ENCODE data around the gene LASP1NB.
"Not testable (repeated sequence)": the region's sequence is repeated elsewhere in the genome, so short reads cannot be mapped to it uniquely, and the experiment has no call there.

The LASP1NB gene

DNA sequence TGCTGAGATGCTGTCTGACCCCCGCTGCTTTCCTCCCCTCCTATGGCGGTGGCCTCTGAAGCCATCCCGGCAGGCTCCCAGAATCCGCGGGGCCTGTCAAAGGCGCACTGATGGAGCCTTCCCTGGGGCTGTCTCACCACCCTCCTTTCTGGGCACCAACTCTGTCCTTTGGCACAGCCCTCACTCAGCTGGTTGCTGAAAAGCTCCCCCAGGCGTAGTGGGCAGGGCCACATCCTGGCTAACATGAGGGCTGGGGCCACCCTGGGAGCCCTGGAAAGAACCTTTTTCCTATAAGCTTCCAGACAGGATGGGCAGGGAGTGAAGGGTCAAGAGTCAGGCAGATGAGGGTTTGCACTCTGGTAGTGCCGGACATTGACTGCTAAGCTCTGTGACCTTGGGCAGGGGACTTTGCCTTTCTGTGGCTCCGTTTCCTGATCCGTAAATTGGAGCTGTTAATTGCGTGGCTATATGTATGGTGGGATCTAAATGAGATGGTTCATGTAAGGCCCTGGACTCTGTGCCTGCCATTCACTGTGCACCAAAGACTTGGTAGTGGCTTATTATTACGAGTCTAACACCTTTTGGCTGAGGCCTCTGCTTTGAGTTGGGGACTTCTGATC is 27.6 kb upstream of the LASP1NB start:
- no peak for DNase-seq

DNA sequence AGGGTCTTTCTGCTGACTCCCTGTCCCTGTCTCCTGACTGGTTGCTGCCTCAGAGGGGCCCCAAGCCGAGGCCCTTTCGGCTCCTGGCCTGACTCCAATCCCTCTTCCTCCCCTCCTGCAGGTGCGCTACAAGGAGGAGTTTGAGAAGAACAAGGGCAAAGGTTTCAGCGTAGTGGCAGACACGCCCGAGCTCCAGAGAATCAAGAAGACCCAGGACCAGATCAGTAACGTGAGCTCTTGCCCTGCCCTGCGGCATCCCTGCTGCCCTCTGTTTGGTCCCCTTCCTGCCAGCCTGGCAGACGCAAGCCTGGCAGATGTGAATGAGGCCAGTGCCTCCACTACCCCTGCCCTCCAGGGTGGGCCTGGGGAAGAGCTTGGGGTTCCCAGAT is 27.1 kb upstream of the LASP1NB start:
- no peak for DNase-seq

- DNase-seq, result peak; percentile 88
Observed at GRCh38 chr17:38898812-38899348, 26.5 kb upstream of the LASP1NB start.

DNA sequence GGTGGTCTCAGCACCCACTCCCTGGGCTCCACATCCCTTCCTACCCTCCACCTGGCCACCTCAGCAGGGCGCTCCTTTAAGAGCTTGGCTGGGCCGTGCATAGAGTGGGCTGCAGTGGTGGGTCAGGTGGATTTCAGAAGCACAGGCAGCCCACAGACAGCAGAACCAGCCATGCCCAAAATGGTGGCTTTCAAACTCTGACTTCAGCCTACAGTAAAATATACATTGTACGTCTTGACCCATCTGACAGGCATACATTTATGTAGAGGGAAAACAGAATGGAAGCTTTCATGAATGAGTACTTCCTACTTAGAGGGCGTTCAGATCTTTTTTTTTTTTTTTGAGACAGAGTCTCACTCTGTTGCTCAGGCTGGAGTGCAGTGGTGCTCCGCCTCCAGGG is 26.0 kb upstream of the LASP1NB start:
- no peak for DNase-seq

DNA sequence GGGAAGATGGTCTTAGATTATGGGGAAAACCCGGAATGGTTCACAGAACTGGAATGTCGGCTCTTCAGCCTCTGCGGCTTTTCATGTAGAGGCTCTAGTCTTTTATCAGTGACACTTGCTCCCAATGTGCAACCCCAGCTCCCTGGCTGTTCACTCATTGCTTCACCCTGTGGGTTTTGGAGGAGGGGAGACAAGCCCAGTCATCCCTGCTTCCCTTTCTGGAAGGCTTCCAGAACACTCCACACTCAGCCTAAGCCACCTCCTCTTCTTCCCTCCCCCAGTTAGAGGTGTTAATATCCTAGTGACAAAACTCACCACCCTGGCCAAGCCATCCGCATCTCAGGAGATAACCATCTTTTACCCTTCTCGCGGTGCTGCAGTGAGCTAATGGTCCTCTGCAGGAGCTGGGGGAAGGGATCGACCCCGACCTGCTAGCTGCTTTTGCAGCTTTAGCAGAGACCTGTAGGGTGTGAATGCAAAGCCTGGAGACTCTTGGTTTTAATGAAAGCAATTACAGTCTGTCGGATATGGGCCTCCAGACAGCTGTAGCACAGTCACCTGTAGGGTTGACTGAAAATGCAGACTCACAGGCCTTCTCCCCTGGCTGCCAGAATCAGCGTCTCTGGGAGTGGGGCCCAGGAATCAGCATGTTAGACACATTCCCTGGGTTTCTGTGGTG is 24.3 kb upstream of the LASP1NB start:
- DNase-seq, result peak; percentile 65

DNA sequence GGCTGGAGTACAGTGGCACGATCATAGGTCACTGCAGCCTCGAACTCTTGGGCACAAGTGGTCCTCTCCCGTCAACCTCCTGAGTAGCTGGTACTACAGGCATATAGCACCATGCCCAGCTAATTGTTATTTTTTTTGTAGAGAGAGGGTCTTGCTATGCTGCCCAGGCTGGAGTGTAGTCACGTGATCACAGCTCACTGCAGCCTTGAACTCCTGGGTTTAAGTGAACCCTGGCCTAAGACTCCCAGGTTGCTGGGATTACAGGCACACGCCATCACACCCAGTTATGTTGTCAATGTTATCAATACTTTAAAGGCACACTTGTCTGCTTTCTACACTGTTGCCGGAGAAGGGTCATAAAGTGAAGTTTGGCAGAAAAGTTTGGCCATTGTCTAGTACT is 22.0 kb upstream of the LASP1NB start:
- no peak for DNase-seq

DNA sequence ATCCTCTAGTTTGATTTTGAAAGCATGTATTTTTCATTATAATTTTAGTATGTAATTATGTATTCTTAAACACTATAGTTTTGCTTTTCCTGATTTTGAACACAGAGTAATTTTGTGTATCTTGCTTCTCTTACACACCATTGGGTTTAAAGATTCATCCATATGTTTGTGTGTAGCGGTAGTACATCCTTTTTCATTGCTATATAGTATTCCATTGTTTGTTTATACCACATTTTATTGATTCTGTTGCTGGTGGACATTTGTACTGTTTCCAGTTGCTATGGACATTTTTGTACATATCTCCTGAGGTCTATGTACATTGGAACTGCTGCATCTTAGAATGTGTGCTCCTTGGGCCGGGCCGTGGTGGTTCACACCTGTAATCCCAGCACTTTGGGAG is 20.5 kb upstream of the LASP1NB start:
- DNase-seq, result no peak

DNA sequence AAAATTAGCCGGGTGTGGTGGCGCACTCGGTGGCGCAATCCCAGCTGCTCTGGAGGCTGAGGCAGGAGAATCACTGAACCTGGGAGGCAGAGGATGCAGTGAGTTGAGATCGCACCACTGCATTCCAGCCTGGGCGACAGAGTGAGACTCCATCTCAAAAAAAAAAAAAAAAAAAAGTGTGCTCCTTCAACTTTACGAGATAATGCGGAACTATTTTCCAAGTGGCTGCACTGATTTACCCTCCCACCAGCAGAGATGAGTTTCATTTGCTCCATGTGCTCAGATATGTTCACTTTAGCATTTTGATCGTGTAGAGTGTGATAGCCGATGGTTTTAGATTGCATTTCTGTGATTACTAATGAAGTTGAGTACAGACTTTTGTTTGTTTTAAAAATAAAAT is 20.0 kb upstream of the LASP1NB start:
- no peak for DNase-seq

GRCh38 chr17:38906460-38907228 is 18.8 kb upstream of the LASP1NB start:
- no peak for DNase-seq

DNA sequence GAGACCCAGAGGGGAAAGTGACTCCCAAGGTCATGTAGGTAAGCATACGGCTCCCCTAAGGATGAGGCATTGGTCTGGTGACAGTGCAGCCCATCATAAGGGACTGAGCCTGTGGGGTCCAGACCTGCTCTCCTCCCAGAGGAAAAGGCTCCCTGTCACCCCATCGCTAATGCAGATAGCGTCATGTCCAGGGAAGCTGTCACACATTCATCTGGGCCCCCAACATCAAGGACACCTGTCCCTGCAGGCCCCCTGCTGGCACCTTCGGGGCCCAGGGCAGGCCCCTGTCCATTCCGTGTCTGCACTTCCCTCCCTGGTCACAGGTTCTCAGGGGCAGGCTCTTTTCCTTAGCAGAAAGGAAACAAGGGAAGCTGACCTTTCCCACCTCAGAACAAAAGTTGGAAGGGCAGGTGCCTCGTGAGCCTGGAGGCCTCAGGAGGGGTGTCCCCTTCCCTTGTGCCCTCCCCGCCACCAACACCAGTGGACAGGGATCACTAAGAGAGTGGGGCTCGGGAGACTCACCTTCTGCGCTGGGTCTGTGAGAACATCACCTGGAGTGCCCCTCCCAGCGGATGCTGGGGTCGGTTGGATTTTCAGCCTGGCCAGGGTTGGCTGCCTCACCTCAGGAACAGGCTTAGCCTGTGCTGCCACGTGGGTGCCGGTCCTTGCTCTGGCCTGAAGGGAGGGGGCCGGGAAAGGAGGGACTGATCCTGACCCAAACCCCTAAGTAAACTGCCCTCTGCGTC is 17.3 kb upstream of the LASP1NB start:
- no peak for DNase-seq

DNA sequence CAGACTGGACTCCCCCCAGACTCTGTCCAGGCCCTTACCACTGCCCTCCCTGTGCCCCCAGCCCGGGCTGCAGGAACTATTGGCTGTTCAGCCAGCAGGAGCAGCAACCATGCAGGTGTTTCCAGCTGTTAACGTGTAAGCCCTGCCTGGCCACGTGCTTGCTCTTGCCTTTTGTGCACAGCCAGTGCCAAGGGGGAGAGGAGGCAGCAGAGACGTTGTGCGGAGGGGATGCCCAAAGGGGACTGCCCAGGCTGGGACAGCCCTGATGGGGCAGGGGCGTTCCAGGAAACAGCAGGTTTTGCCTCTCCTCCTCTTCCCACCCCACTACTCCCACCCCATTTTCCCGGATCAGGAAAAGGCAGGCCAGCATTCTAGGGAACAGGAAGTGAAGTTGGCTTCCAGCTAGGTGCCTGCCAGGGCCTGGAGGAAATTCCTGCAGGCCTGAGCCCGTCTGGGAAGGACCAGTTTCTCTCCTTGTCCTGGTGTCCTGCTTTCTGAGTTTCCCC is 16.7 kb upstream of the LASP1NB start:
- DNase-seq, result no peak

GRCh38 chr17:38910325-38910724 is 15.1 kb upstream of the LASP1NB start:
- no peak for DNase-seq

DNA sequence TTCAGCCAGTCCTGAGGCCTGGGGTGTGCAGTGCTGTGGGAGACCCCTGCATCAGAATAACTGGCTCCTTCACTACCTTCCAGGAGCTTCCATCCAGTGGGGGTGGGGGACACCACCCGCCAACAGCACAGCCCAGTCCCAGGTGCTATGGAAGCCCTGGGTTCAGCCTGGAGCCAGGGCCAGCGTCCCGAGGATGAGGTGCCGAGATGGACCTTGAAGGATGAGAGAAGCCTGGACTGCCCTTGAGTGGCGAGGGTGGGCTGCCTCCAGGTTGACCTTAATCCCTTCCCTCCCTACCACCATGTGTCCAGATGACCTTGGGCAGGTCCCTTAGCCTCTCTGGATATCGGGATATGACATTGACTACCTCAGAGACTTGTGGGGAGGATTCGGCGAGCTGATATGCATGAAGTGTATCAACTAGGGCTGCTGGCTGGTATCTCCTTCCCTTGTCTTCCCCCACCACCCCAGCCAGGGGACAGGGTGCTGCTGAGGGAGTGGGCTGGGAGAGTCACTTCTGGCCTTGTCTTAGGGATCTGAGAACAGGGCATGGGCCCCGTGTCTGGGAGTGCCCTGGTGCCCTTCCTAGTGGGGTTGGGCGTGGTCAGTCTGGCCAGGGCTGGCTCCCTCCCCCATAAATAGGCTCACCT is 14.2 kb upstream of the LASP1NB start:
- no peak for DNase-seq

GRCh38 chr17:38911731-38912081 is 13.7 kb upstream of the LASP1NB start:
- DNase-seq, result not testable (repeated sequence)

- no peak for DNase-seq
Observed at GRCh38 chr17:38912221-38912813, 13.1 kb upstream of the LASP1NB start.

DNA sequence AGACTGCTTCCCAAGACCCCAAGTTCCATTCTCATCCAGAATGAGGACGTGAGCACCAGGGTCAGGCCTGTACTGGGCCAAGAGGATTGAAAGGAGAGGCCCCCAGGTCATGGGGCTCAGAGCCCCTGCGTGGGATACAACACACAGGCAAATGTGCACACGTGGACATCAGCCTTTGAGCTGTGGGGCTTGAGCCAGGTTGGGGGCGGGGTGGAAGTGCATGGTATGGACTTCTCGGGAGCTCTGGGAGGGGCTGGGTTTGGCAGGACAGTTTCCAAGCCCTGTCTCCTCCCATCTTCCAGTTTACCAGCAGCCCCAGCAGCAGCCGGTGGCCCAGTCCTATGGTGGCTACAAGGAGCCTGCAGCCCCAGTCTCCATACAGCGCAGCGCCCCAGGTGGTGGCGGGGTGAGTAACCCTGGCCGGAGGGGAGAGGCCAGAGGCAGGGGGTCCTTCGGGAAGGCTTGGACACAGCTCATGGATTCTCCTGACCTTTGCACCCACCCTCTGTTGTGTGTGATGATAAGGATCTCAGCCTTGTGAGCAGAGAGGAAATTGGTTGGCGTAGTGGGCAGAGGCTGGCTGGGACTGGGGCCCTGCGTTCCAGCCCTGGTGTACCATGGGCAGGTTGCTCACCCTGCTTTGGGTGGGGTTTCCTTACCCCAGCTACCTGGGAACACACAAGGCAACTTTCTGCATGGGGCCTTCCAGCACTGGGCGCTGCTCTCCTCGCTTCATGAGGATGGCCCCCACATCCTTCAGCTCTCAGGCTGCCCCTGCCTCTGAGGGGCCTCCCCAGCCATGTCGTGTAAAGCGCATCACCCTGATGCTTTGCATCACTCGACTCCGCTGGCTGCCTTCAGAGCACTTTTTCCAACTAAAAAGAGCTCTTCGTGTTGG is 10.4 kb upstream of the LASP1NB start:
- DNase-seq, result no peak

GRCh38 chr17:38915639-38915995 is 9.8 kb upstream of the LASP1NB start:
- DNase-seq, result no peak

GRCh38 chr17:38916771-38917170 is 8.6 kb upstream of the LASP1NB start:
- DNase-seq, result no peak

GRCh38 chr17:38917259-38917658 is 8.2 kb upstream of the LASP1NB start:
- DNase-seq, result no peak

GRCh38 chr17:38918129-38918913 is 7.1 kb upstream of the LASP1NB start:
- DNase-seq, result no peak

All from CD4-positive, alpha-beta T cell treated with Interleukin-4 for 4 hours (primary cell).